ENCODE data around the gene IL18.
"Not testable (repeated sequence)": the region's sequence is repeated elsewhere in the genome, so short reads cannot be mapped to it uniquely, and the experiment has no call there.

Gene IL18
- 0 to 0.77 (median 0) reads per million in 3 donors for total RNA-seq

DNA sequence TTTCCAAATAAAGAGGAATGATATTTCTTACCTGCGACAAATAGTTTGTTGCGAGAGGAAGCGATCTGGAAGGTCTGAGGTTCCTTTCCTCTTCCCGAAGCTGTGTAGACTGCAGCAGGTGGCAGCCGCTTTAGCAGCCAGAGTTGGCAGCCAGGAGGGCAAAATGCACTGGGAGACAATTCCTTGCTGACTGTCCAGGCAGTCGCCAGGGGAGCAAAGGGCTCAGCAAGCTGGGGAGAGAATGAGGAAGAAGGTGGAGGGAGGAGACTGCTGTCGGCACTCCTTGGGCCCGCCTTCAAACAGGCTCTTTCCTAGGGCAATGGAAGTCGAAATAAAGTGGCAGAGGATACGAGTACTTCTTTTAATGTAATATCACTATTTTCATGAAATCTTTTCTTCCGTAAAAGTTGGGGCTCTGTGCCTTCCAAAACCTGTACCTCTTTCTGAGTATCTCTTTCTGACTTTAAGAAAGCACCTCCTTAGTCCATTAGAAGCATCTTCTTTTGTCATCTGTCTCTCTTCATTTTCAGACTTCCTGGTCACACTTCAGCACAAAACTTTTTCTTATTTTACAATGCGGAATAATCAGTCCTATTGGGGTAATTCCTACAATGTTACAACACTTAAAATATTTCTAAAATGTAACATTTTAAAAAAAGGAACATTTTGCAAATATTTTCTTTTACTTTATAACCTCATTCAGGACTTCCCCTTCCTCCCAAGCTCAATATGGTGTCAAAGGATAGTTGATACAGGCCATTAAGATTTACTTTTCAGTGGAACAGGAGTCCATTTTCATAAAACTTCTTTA, at the start of gene IL18:
TSS of gene IL18 (minus strand) at position 220 of the 811 bp plus-strand sequence. CDS start 9,041 bp downstream, outside the sequence.
- no peaks in the 10 kb centered on the region for H3K36me3 ChIP-seq (ENCODE audit: control insufficient read depth, insufficient read depth, low read length)
- H3K9me3 ChIP-seq (ENCODE audit: control insufficient read depth, low read length), result no peaks in the 10 kb centered on the region
- H3K4me1 ChIP-seq (ENCODE audit: control insufficient read depth, insufficient read depth, low read length, poor library complexity, severe bottlenecking), result no peaks in the 10 kb centered on the region
- DNase-seq, result no peak
- H3K27ac ChIP-seq (ENCODE audit: insufficient read depth, low read length, poor library complexity, severe bottlenecking), result no peak within 1 kb of the TSS
- no peak within 1 kb of the TSS for H3K4me3 ChIP-seq (ENCODE audit: insufficient read depth, low read depth, low read length, poor library complexity, severe bottlenecking)
- no peaks in the 10 kb centered on the region for H3K27me3 ChIP-seq (replicated peaks; ENCODE audit: control insufficient read depth, insufficient read depth, low read length, poor library complexity, severe bottlenecking)

DNA sequence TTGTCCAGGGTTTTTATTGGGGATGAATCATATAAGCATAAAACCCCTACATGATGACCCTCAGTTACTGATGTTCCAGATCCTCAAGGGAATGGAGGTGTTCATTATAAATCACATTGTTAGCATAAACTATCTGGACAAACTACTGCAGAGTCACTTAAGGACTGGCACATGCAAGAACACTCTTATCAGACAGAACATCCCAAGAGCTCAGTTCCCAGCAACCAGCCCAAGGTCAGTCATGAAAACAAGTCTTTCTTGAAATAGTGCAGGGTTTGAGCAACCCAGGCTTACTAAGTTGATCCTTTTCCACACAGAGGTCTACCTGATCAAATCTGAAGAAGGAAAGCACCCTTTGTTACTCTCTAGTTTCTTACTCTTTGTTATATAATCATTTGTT, 48.8 kb upstream of the IL18 start:
- no peak overlapping the region for H3K27ac ChIP-seq (ENCODE audit: insufficient read depth, low read length, poor library complexity, severe bottlenecking)
- H3K4me1 ChIP-seq (ENCODE audit: control insufficient read depth, insufficient read depth, low read length, poor library complexity, severe bottlenecking), result no peaks in the 10 kb centered on the region
- H3K9me3 ChIP-seq (ENCODE audit: control insufficient read depth, low read length), result no peaks in the 10 kb centered on the region
- H3K36me3 ChIP-seq (ENCODE audit: control insufficient read depth, insufficient read depth, low read length), result no peaks in the 10 kb centered on the region
- no peaks in the 10 kb centered on the region for H3K27me3 ChIP-seq (replicated peaks; ENCODE audit: control insufficient read depth, insufficient read depth, low read length, poor library complexity, severe bottlenecking)
- DNase-seq, result no peak
- no peak overlapping the region for H3K4me3 ChIP-seq (ENCODE audit: insufficient read depth, low read depth, low read length, poor library complexity, severe bottlenecking)

DNA sequence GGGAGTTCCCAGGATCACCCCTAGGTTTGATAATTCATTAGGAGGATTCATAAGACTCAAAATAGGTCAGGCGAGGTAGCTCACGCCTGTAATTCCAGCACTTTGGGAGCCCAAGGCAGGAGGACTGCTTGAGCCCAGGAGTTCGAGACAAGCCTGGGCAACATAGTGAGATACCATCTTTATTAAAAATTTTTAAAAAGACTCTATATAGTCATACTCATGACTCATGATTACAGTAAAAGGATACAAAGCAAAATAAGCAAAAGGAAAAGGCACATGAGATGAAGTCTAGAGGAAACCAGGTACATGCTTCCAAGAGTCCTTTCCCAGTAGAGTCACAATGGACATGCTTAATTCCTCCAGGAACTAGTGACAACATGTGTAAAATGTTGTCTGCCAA, 48.4 kb upstream of the IL18 start:
- DNase-seq, result no peak
- H3K4me3 ChIP-seq (ENCODE audit: insufficient read depth, low read depth, low read length, poor library complexity, severe bottlenecking), result no peak overlapping the region
- H3K36me3 ChIP-seq (ENCODE audit: control insufficient read depth, insufficient read depth, low read length), result no peaks in the 10 kb centered on the region
- H3K27me3 ChIP-seq (replicated peaks; ENCODE audit: control insufficient read depth, insufficient read depth, low read length, poor library complexity, severe bottlenecking), result no peaks in the 10 kb centered on the region
- no peaks in the 10 kb centered on the region for H3K4me1 ChIP-seq (ENCODE audit: control insufficient read depth, insufficient read depth, low read length, poor library complexity, severe bottlenecking)
- H3K27ac ChIP-seq (ENCODE audit: insufficient read depth, low read length, poor library complexity, severe bottlenecking), result no peak overlapping the region
- no peaks in the 10 kb centered on the region for H3K9me3 ChIP-seq (ENCODE audit: control insufficient read depth, low read length)

DNA sequence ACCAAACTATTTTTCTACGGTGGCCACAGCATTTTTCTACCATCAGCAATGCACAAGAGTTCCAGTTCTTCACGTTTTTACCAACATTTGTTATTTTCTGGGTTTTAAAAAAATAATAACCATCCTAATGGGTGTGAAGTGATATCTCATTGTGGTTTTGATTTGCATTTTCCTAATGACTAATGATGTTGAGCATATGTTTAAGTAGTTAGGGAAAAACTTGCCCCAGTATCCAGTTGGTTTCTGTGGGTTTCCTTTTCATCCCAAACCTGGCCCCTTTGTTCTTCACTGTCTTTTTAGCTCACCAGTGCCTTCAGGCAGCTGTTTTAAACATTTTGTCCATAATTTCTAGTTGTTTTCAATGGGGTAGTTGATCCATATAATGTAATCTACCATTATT, 47.6 kb upstream of the IL18 start:
- no peak overlapping the region for H3K4me3 ChIP-seq (ENCODE audit: insufficient read depth, low read depth, low read length, poor library complexity, severe bottlenecking)
- no peaks in the 10 kb centered on the region for H3K4me1 ChIP-seq (ENCODE audit: control insufficient read depth, insufficient read depth, low read length, poor library complexity, severe bottlenecking)
- H3K36me3 ChIP-seq (ENCODE audit: control insufficient read depth, insufficient read depth, low read length), result no peaks in the 10 kb centered on the region
- no peaks in the 10 kb centered on the region for H3K9me3 ChIP-seq (ENCODE audit: control insufficient read depth, low read length)
- H3K27me3 ChIP-seq (replicated peaks; ENCODE audit: control insufficient read depth, insufficient read depth, low read length, poor library complexity, severe bottlenecking), result no peaks in the 10 kb centered on the region
- no peak overlapping the region for H3K27ac ChIP-seq (ENCODE audit: insufficient read depth, low read length, poor library complexity, severe bottlenecking)
- no peak for DNase-seq

DNA sequence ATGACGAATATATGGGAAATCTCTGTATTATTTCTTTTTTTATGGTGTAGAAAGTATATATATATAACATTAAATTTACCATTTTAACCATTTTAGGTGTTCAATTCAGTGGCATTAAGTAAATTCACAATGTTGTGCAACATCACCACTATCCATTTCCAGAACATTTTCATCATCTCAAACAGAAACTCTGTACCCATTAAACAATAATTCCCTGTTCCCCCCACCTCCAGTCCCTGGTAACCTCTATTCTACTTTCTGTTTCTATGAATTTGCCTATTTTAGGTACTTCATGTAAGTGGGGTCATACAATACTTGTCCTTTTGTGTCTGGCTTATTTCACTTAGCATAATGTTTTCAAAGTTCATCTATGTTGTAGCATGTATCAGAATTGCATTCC, 47.0 kb upstream of the IL18 start:
- no peaks in the 10 kb centered on the region for H3K36me3 ChIP-seq (ENCODE audit: control insufficient read depth, insufficient read depth, low read length)
- H3K4me1 ChIP-seq (ENCODE audit: control insufficient read depth, insufficient read depth, low read length, poor library complexity, severe bottlenecking), result no peaks in the 10 kb centered on the region
- H3K4me3 ChIP-seq (ENCODE audit: insufficient read depth, low read depth, low read length, poor library complexity, severe bottlenecking), result no peak overlapping the region
- no peaks in the 10 kb centered on the region for H3K27me3 ChIP-seq (replicated peaks; ENCODE audit: control insufficient read depth, insufficient read depth, low read length, poor library complexity, severe bottlenecking)
- H3K27ac ChIP-seq (ENCODE audit: insufficient read depth, low read length, poor library complexity, severe bottlenecking), result no peak overlapping the region
- no peak for DNase-seq
- no peaks in the 10 kb centered on the region for H3K9me3 ChIP-seq (ENCODE audit: control insufficient read depth, low read length)

DNA sequence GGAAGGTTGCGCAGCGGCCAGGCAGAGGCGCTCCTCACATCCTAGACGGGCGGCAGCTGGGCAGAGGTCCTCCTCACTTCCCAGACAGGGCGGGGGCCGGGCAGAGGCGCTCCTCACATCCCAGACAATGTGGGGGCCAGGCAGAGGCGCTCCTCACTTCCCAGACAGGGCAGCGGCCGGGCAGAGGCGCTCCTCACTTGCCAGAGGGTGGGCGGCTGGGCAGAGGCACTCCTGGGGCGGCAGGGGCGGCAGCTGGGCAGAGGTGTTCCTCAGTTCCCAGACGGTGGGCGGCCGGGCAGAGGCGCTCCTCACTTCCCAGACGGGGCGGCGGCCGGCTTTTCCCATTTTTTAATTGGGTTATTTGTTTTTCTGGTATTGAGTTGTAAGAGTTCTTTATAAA, 42.2 kb upstream of the IL18 start:
- H3K36me3 ChIP-seq (ENCODE audit: control insufficient read depth, insufficient read depth, low read length), result no peaks in the 10 kb centered on the region
- no peaks in the 10 kb centered on the region for H3K4me1 ChIP-seq (ENCODE audit: control insufficient read depth, insufficient read depth, low read length, poor library complexity, severe bottlenecking)
- no peak overlapping the region for H3K4me3 ChIP-seq (ENCODE audit: insufficient read depth, low read depth, low read length, poor library complexity, severe bottlenecking)
- H3K27me3 ChIP-seq (replicated peaks; ENCODE audit: control insufficient read depth, insufficient read depth, low read length, poor library complexity, severe bottlenecking), result no peaks in the 10 kb centered on the region
- H3K27ac ChIP-seq (ENCODE audit: insufficient read depth, low read length, poor library complexity, severe bottlenecking), result no peak overlapping the region
- H3K9me3 ChIP-seq (ENCODE audit: control insufficient read depth, low read length), result no peaks in the 10 kb centered on the region
- no peak for DNase-seq

DNA sequence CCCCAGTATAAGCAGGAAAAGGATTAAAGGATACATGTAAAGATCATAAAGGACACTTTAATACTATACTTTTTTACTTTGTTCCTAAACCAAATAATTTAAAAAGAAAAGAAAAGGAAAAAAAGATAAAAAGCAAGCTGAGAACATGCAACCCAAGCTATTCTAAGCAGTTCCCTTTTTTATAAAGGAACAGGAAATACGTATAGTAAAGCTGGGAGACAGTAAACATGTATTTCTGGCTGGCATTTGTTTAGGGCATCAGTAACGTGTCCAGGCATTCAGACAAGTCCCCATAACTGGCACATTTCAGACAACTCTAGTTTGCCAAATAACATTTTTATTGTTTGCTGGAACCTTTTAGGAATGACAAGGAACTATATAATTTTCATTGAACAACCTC, 36.4 kb upstream of the IL18 start:
- no peak for DNase-seq
- Histone ChIP-seq H3K4me1 (ENCODE audit: control insufficient read depth, insufficient read depth, low read length, poor library complexity, severe bottlenecking) (no peaks in the 10 kb centered on the region), H3K4me3 (ENCODE audit: insufficient read depth, low read depth, low read length, poor library complexity, severe bottlenecking) (no peak overlapping the region), H3K27ac (ENCODE audit: insufficient read depth, low read length, poor library complexity, severe bottlenecking) (no peak overlapping the region), H3K36me3 (ENCODE audit: control insufficient read depth, insufficient read depth, low read length) (no peaks in the 10 kb centered on the region), H3K27me3 (replicated peaks; ENCODE audit: control insufficient read depth, insufficient read depth, low read length, poor library complexity, severe bottlenecking) (no peaks in the 10 kb centered on the region), H3K9me3 (ENCODE audit: control insufficient read depth, low read length) (no peaks in the 10 kb centered on the region)

DNA sequence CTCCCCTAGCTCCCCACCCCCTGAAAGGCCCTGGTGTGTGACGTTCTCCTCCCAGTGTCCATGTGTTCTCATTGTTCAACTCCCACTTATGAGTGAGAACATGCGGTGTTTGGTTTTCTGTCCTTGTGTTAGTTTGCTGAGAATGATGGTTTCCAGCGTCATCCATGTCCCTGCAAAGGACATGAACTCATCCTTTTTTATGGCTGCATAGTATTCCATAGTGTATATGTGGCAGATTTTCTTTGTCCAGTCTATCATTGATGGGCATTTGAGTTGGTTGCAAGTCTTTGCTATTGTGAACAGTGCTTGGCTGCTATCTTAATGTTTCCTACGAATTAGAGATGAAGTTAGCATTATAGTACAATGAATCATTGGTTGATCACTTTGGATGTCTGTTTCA, 35.2 kb upstream of the IL18 start:
- not testable (repeated sequence) for H3K27me3 ChIP-seq (replicated peaks; ENCODE audit: control insufficient read depth, insufficient read depth, low read length, poor library complexity, severe bottlenecking); DNase-seq; H3K4me3 ChIP-seq (ENCODE audit: insufficient read depth, low read depth, low read length, poor library complexity, severe bottlenecking); H3K9me3 ChIP-seq (ENCODE audit: control insufficient read depth, low read length); H3K36me3 ChIP-seq (ENCODE audit: control insufficient read depth, insufficient read depth, low read length); H3K4me1 ChIP-seq (ENCODE audit: control insufficient read depth, insufficient read depth, low read length, poor library complexity, severe bottlenecking); H3K27ac ChIP-seq (ENCODE audit: insufficient read depth, low read length, poor library complexity, severe bottlenecking)

DNA sequence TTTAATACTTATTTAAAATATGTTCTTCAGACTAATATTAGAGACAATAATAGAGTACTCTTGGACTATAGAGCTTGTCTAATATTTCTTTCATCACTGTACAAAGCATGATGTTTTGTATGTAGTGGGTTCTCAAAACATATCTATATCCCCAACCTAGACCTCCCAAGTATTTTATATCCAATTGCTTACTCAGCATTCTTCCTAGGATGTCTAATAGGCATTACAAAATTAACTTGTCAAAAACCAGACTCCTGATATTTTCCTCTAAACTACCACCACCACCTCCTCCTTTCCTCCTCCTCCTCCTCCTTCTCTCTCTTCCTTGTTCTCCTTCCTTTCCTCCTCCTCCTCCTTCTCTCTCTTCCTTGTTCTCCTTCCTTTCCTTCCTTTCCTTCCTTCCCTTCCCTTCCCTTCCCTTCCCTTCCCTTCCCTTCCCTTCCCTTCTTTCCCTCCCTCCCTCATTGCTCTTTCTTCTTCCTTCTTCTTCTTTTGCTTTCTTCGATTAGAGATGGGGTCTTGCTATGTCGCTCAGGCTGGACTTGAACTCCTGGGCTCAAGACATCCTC, 32.7 kb upstream of the IL18 start:
- H3K27me3 ChIP-seq (replicated peaks; ENCODE audit: control insufficient read depth, insufficient read depth, low read length, poor library complexity, severe bottlenecking), result no peaks in the 10 kb centered on the region
- DNase-seq, result no peak
- no peaks in the 10 kb centered on the region for H3K9me3 ChIP-seq (ENCODE audit: control insufficient read depth, low read length)
- H3K4me3 ChIP-seq (ENCODE audit: insufficient read depth, low read depth, low read length, poor library complexity, severe bottlenecking), result no peak overlapping the region
- no peak overlapping the region for H3K27ac ChIP-seq (ENCODE audit: insufficient read depth, low read length, poor library complexity, severe bottlenecking)
- no peaks in the 10 kb centered on the region for H3K4me1 ChIP-seq (ENCODE audit: control insufficient read depth, insufficient read depth, low read length, poor library complexity, severe bottlenecking)
- H3K36me3 ChIP-seq (ENCODE audit: control insufficient read depth, insufficient read depth, low read length), result no peaks in the 10 kb centered on the region

DNA sequence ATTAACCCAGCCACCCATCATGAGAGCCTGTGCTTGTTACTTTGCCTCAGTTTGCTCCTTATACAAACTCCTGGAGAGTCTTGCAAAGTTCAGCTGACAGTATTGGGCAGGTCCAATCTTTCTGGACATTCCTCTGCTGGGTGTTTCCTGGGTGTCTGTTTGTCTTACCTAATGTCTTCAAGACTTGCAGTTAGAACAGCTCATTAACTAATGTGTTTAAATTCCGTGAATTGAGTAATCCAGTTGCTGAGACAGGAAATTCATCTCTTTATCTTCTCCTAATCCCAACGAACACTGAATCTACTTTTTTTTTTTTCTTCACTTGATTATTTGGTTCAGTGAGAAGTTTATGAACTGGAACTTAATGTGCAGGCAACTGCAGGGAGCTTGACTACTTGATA, 32.1 kb upstream of the IL18 start:
- H3K4me3 ChIP-seq (ENCODE audit: insufficient read depth, low read depth, low read length, poor library complexity, severe bottlenecking), result no peak overlapping the region
- no peak for DNase-seq
- no peaks in the 10 kb centered on the region for H3K27me3 ChIP-seq (replicated peaks; ENCODE audit: control insufficient read depth, insufficient read depth, low read length, poor library complexity, severe bottlenecking)
- H3K27ac ChIP-seq (ENCODE audit: insufficient read depth, low read length, poor library complexity, severe bottlenecking), result no peak overlapping the region
- H3K4me1 ChIP-seq (ENCODE audit: control insufficient read depth, insufficient read depth, low read length, poor library complexity, severe bottlenecking), result no peaks in the 10 kb centered on the region
- no peaks in the 10 kb centered on the region for H3K36me3 ChIP-seq (ENCODE audit: control insufficient read depth, insufficient read depth, low read length)
- H3K9me3 ChIP-seq (ENCODE audit: control insufficient read depth, low read length), result no peaks in the 10 kb centered on the region

Data from effector memory CD4-positive, alpha-beta T cell (primary cell).